ENCODE data around the gene USP32.
A peak's percentile ranks its signal among the peaks of the same experiment; 100 is the strongest.

Gene USP32

GRCh38 chr17:60149691-60150582, 242.0 kb downstream of the USP32 start, which contains the start of gene CA4:
Gene CA4 (plus strand): TSS chr17:60149973. CDS start chr17:60150035, 62 bp downstream.
- DNase-seq, result no peak

GRCh38 chr17:60148373-60148772, 243.6 kb downstream of the USP32 start:
- no peak for DNase-seq

- DNase-seq, result no peak
Measured at GRCh38 chr17:60147553-60148223, 244.2 kb downstream of the USP32 start.

GRCh38 chr17:60146206-60146605, 245.7 kb downstream of the USP32 start:
- DNase-seq, result no peak

GRCh38 chr17:60145006-60145935, 246.7 kb downstream of the USP32 start:
- no peak for DNase-seq

- DNase-seq, result peak; percentile 74
Measured at GRCh38 chr17:60142872-60143499, 248.9 kb downstream of the USP32 start.

- DNase-seq, result no peak
Measured at GRCh38 chr17:60141111-60142018, 250.6 kb downstream of the USP32 start.

- DNase-seq, result no peak
Measured at GRCh38 chr17:60139438-60140285, 252.3 kb downstream of the USP32 start.

- DNase-seq, result no peak
Measured at GRCh38 chr17:60138769-60139437, 253.0 kb downstream of the USP32 start.

GRCh38 chr17:60137731-60138130, 254.2 kb downstream of the USP32 start:
- no peak for DNase-seq

GRCh38 chr17:60135951-60136666, 255.8 kb downstream of the USP32 start:
- DNase-seq, result no peak

- DNase-seq, result peak; percentile 76
Measured at GRCh38 chr17:60135151-60135950, 256.6 kb downstream of the USP32 start.

GRCh38 chr17:60134396-60135150, 257.4 kb downstream of the USP32 start:
- no peak for DNase-seq

GRCh38 chr17:60130466-60130865, 261.5 kb downstream of the USP32 start:
- DNase-seq, result no peak

- DNase-seq, result no peak
Measured at GRCh38 chr17:60129164-60129563, 262.8 kb downstream of the USP32 start.
